ENCODE measurements around the gene RAD51B. TPM values are rescaled to one million over a fixed set of nuclear protein-coding genes. Genes with fewer than 3 reads are reported as not detected.

RAD51B gene
- polyA plus RNA-seq, 3 donors = 3.6 to 11.6 (median 9.4) TPM

DNA sequence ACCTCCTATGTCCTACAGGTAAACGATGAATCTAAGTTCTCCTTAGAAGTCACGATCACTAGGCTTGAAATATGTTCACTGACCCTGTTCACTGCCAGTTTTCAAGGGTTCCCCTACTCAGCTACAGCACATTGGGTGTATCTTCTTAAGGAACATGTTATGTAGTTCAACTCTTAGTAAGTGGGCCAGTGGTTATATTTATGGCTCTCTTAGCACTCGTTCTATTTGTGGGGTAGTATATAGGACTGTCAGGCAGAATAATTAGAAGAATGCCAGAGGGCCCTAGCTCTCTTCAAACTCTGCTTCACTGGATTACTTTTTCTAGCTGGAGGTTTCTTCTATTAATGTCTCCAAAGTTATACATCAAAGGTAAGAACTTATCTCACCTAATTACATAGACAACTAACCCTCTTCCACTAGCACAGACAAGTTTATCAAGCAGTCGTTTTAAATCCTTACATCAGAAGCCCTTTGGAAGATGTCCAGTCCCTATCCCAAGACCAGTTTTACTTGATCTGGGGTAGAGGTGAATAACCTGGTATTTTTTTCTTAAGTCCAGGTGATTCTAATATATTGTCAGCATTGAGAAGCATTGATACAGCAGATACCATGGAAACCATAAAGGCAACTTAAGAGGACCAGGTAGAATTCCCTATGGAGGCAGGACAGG is 42.8 kb upstream of the RAD51B start:
- no peaks in the 10 kb centered on the region for H3K27me3 Mint-ChIP-seq (ENCODE audit: low read depth in 3 of 3)
- WGBS (ENCODE audit: insufficient coverage) = no CpG with 5 or more reads among the region's 4 CpGs
- peaks cover 6% of the 10 kb centered on the region for H3K4me1 Mint-ChIP-seq
- H3K9ac ChIP-seq (ENCODE audit: insufficient read depth, low read length, poor library complexity, severe bottlenecking) = no peak overlapping the region
- no peak overlapping the region for H3K27ac Mint-ChIP-seq
- no peaks in the 10 kb centered on the region for H3K27me3 ChIP-seq (ENCODE audit: control insufficient read depth in 2 of 2, insufficient read depth in 2 of 2, low read length in 2 of 2)
- H3K36me3 Mint-ChIP-seq = peaks cover 90 to 98% of the 10 kb centered on the region in 2 donors
- peaks cover 0 to 5% of the 10 kb centered on the region in 2 donors for H3K4me1 ChIP-seq (ENCODE audit: control insufficient read depth in 1 of 2, insufficient read depth in 2 of 2, low read length in 2 of 2)
- no peak overlapping the region for H3K4me3 ChIP-seq (replicated peaks in 1 of 3; ENCODE audit: low read depth in 2 of 3, low read length in 3 of 3)
- no peaks in the 10 kb centered on the region for H4K20me1 ChIP-seq (ENCODE audit: insufficient read depth, low read length)
- H3K36me3 ChIP-seq (replicated peaks in 1 of 2; ENCODE audit: control insufficient read depth in 1 of 2, insufficient read depth in 2 of 2, low read length in 2 of 2) = peaks cover 97 to 100% of the 10 kb centered on the region in 2 donors
- intact Hi-C loops (cut with micrococcal nuclease) = no loop called here
- no peak overlapping the region for H3K4me3 Mint-ChIP-seq
- no peak overlapping the region for H2AFZ ChIP-seq (ENCODE audit: insufficient read depth, low read depth, low read length, poor library complexity, severe bottlenecking)
- no peak overlapping the region for H3K27ac ChIP-seq (ENCODE audit: low read depth in 1 of 2, low read length in 2 of 2)
- H3K4me2 ChIP-seq (replicated peaks; ENCODE audit: extremely low read depth, low read length, poor library complexity, severe bottlenecking) = no peak overlapping the region
- no peak for DNase-seq
- no peaks in the 10 kb centered on the region for H3K9me3 Mint-ChIP-seq
- no peaks in the 10 kb centered on the region for H3K9me3 ChIP-seq (replicated peaks in 1 of 2; ENCODE audit: control insufficient read depth in 1 of 2, insufficient read depth in 1 of 2, low read length in 2 of 2)
- H3K79me2 ChIP-seq (ENCODE audit: insufficient read depth, low read length) = no peaks in the 10 kb centered on the region
- TF ChIP-seq, protein P1, sequence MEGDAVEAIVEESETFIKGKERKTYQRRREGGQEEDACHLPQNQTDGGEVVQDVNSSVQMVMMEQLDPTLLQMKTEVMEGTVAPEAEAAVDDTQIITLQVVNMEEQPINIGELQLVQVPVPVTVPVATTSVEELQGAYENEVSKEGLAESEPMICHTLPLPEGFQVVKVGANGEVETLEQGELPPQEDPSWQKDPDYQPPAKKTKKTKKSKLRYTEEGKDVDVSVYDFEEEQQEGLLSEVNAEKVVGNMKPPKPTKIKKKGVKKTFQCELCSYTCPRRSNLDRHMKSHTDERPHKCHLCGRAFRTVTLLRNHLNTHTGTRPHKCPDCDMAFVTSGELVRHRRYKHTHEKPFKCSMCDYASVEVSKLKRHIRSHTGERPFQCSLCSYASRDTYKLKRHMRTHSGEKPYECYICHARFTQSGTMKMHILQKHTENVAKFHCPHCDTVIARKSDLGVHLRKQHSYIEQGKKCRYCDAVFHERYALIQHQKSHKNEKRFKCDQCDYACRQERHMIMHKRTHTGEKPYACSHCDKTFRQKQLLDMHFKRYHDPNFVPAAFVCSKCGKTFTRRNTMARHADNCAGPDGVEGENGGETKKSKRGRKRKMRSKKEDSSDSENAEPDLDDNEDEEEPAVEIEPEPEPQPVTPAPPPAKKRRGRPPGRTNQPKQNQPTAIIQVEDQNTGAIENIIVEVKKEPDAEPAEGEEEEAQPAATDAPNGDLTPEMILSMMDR (IDR thresholded peaks at IDR 0.05) = no peak

- no peak overlapping the region for H3K4me3 Mint-ChIP-seq
- intact Hi-C loops (cut with micrococcal nuclease) = no loop called here
- Histone ChIP-seq H3K9ac (ENCODE audit: insufficient read depth, low read length, poor library complexity, severe bottlenecking) (no peak overlapping the region), H3K9me3 (replicated peaks in 1 of 2; ENCODE audit: control insufficient read depth in 1 of 2, insufficient read depth in 1 of 2, low read length in 2 of 2) (no peaks in the 10 kb centered on the region), H3K36me3 (replicated peaks in 1 of 2; ENCODE audit: control insufficient read depth in 1 of 2, insufficient read depth in 2 of 2, low read length in 2 of 2) (peaks cover 97 to 100% of the 10 kb centered on the region in 2 donors), H3K27ac (ENCODE audit: low read depth in 1 of 2, low read length in 2 of 2) (peak overlapping the region in 1 of 2 donors; percentile 64), H3K79me2 (ENCODE audit: insufficient read depth, low read length) (no peaks in the 10 kb centered on the region), H4K20me1 (ENCODE audit: insufficient read depth, low read length) (no peaks in the 10 kb centered on the region), H3K27me3 (ENCODE audit: control insufficient read depth in 2 of 2, insufficient read depth in 2 of 2, low read length in 2 of 2) (no peaks in the 10 kb centered on the region), H2AFZ (ENCODE audit: insufficient read depth, low read depth, low read length, poor library complexity, severe bottlenecking) (no peak overlapping the region), H3K4me2 (replicated peaks; ENCODE audit: extremely low read depth, low read length, poor library complexity, severe bottlenecking) (no peak overlapping the region), H3K4me3 (replicated peaks in 1 of 3; ENCODE audit: low read depth in 2 of 3, low read length in 3 of 3) (no peak overlapping the region), H3K4me1 (ENCODE audit: control insufficient read depth in 1 of 2, insufficient read depth in 2 of 2, low read length in 2 of 2) (peaks cover 0 to 5% of the 10 kb centered on the region in 2 donors)
- H3K27ac Mint-ChIP-seq = peak overlapping the region in 6 of 7 donors; percentile 27 to 74 (median 66)
- peaks cover 93 to 97% of the 10 kb centered on the region in 2 donors for H3K36me3 Mint-ChIP-seq
- WGBS (ENCODE audit: insufficient coverage) = no CpG with 5 or more reads among the region's 1 CpG
- no peaks in the 10 kb centered on the region for H3K9me3 Mint-ChIP-seq
- TF ChIP-seq, protein P1 (IDR thresholded peaks at IDR 0.05) = no peak
- peaks cover 6% of the 10 kb centered on the region for H3K4me1 Mint-ChIP-seq
- DNase-seq = peak in 2 of 3 donors; percentile 6 to 19
- no peaks in the 10 kb centered on the region for H3K27me3 Mint-ChIP-seq (ENCODE audit: low read depth in 3 of 3)
Measured at GRCh38 chr14:67778792-67779191, 40.8 kb upstream of the RAD51B start.
